GM12891 (cell line): Measurements from ENCODE around the gene FXYD2.

Experiments
- PAX5 ChIP-seq: IDR thresholded peaks from 2 replicates; pipeline ENCODE4 v1.6.1; 2011; ENCODE audit warnings: low read length, moderate library complexity, mild to moderate bottlenecking; ENCODE audit not compliant: insufficient read depth, severe bottlenecking
- POLR2A ChIP-seq: IDR thresholded peaks from 2 replicates; pipeline ENCODE4 v1.6.1; 2011; ENCODE audit warnings: low read depth, low read length, control low read depth
- POLR2AphosphoS5 ChIP-seq: IDR thresholded peaks from 2 replicates; pipeline ENCODE4 v1.6.1; 2011; ENCODE audit warnings: low read depth, low read length, control low read depth
- POU2F2 ChIP-seq: IDR thresholded peaks from 2 replicates; pipeline ENCODE4 v1.6.1; 2011; ENCODE audit warnings: low read depth, mild to moderate bottlenecking, control low read depth, low read length, moderate library complexity
- TAF1 ChIP-seq: IDR thresholded peaks from 2 replicates; pipeline ENCODE4 v1.6.1; 2011; ENCODE audit warnings: low read depth, low read length, control low read depth

GRCh38 chr11:117838901-117839300 is 14.4 kb upstream of the FXYD2 start:
- TF ChIP-seq POLR2A = no peak
- TF ChIP-seq TAF1 = no peak
- TF ChIP-seq PAX5 = no peak
- no peak for TF ChIP-seq POLR2AphosphoS5
- TF ChIP-seq POU2F2 = no peak
